Measurements from ENCODE around the gene NOD1. TPM values are rescaled to one million over a fixed set of nuclear protein-coding genes. Genes with fewer than 3 reads are reported as not detected.

Gene NOD1
- total RNA-seq, 1 donor from 2014 or later: 32.7 TPM

GRCh38 chr7:30396389-30396788 is 82.2 kb downstream of the NOD1 start:
- TF ChIP-seq, protein P1, sequence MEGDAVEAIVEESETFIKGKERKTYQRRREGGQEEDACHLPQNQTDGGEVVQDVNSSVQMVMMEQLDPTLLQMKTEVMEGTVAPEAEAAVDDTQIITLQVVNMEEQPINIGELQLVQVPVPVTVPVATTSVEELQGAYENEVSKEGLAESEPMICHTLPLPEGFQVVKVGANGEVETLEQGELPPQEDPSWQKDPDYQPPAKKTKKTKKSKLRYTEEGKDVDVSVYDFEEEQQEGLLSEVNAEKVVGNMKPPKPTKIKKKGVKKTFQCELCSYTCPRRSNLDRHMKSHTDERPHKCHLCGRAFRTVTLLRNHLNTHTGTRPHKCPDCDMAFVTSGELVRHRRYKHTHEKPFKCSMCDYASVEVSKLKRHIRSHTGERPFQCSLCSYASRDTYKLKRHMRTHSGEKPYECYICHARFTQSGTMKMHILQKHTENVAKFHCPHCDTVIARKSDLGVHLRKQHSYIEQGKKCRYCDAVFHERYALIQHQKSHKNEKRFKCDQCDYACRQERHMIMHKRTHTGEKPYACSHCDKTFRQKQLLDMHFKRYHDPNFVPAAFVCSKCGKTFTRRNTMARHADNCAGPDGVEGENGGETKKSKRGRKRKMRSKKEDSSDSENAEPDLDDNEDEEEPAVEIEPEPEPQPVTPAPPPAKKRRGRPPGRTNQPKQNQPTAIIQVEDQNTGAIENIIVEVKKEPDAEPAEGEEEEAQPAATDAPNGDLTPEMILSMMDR (IDR thresholded peaks at IDR 0.05; ENCODE audit: unreplicated experiment): no peak
- H3K27me3 Mint-ChIP-seq (ENCODE audit: unreplicated experiment): no peaks in the 10 kb centered on the region
- no peaks in the 10 kb centered on the region for H3K9me3 Mint-ChIP-seq (ENCODE audit: unreplicated experiment)
- no peaks in the 10 kb centered on the region for H3K36me3 Mint-ChIP-seq (ENCODE audit: low read depth, unreplicated experiment)
- H3K4me1 Mint-ChIP-seq (ENCODE audit: unreplicated experiment): no peaks in the 10 kb centered on the region
- no peak overlapping the region for H3K27ac Mint-ChIP-seq (ENCODE audit: unreplicated experiment)
- H3K4me3 Mint-ChIP-seq (ENCODE audit: unreplicated experiment): no peak overlapping the region
- DNase-seq (ENCODE audit: low spot score): no peak

- peaks cover 5% of the 10 kb centered on the region for H3K4me1 Mint-ChIP-seq (ENCODE audit: unreplicated experiment)
- no peaks in the 10 kb centered on the region for H3K9me3 Mint-ChIP-seq (ENCODE audit: unreplicated experiment)
- TF ChIP-seq, protein P1 (IDR thresholded peaks at IDR 0.05; ENCODE audit: unreplicated experiment): no peak
- no peaks in the 10 kb centered on the region for H3K27me3 Mint-ChIP-seq (ENCODE audit: unreplicated experiment)
- H3K36me3 Mint-ChIP-seq (ENCODE audit: low read depth, unreplicated experiment): no peaks in the 10 kb centered on the region
- H3K4me3 Mint-ChIP-seq (ENCODE audit: unreplicated experiment): no peak overlapping the region
- H3K27ac Mint-ChIP-seq (ENCODE audit: unreplicated experiment): no peak overlapping the region
- no peak for DNase-seq (ENCODE audit: low spot score)
These were observed 82.9 kb downstream of the NOD1 start for GRCh38 chr7:30395676-30396075.

DNA sequence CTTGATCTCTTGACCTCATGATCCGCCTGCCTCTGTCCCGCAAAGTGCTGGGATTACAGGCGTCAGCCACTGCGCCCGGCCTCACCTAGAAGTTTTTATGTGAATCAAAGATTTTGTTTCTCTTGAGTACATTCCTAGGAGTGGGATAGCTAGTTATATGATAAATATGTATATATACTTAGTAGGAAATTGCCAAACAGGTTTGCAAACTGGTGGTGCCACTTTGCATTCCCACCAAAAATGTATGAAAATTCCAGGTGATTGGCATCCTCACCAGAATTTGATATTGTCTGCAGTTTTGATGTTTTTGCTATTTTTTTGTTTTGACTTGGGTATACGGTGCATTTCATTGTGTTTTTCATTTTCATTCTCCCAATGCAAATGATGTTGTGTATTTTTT is 86.8 kb downstream of the NOD1 start:
- no peaks in the 10 kb centered on the region for H3K27me3 Mint-ChIP-seq (ENCODE audit: unreplicated experiment)
- H3K27ac Mint-ChIP-seq (ENCODE audit: unreplicated experiment): no peak overlapping the region
- peaks cover 32% of the 10 kb centered on the region for H3K4me1 Mint-ChIP-seq (ENCODE audit: unreplicated experiment)
- H3K36me3 Mint-ChIP-seq (ENCODE audit: low read depth, unreplicated experiment): peaks cover 4% of the 10 kb centered on the region
- no peaks in the 10 kb centered on the region for H3K9me3 Mint-ChIP-seq (ENCODE audit: unreplicated experiment)
- TF ChIP-seq, protein P1 (IDR thresholded peaks at IDR 0.05; ENCODE audit: unreplicated experiment): no peak
- no peak overlapping the region for H3K4me3 Mint-ChIP-seq (ENCODE audit: unreplicated experiment)
- DNase-seq (ENCODE audit: low spot score): no peak

- H3K36me3 Mint-ChIP-seq (ENCODE audit: low read depth, unreplicated experiment): peaks cover 4% of the 10 kb centered on the region
- H3K9me3 Mint-ChIP-seq (ENCODE audit: unreplicated experiment): no peaks in the 10 kb centered on the region
- peaks cover 33% of the 10 kb centered on the region for H3K4me1 Mint-ChIP-seq (ENCODE audit: unreplicated experiment)
- H3K4me3 Mint-ChIP-seq (ENCODE audit: unreplicated experiment): no peak overlapping the region
- TF ChIP-seq, protein P1 (IDR thresholded peaks at IDR 0.05; ENCODE audit: unreplicated experiment): no peak
- no peak overlapping the region for H3K27ac Mint-ChIP-seq (ENCODE audit: unreplicated experiment)
- no peak for DNase-seq (ENCODE audit: low spot score)
- no peaks in the 10 kb centered on the region for H3K27me3 Mint-ChIP-seq (ENCODE audit: unreplicated experiment)
These were observed 87.6 kb downstream of the NOD1 start for GRCh38 chr7:30390736-30391636.

DNA sequence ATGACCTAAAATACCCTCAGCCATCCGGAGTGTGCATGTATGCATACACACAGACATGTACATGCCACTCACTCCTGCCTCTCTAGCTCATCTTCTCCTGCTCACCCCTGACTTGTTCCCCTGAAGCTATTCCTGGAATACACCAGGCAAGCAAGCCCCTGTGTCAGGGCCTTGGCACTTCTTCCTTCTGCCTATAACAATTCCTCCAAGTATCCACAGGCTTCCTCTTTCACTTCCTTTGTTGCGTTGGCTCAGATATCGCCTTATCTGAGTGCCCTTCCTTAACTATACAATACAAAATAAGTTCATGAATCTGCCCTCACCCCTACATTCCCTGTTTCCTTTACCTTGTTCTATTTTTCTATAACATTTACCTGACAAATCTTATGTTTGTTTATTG is 88.8 kb downstream of the NOD1 start:
- Mint-ChIP-seq H3K4me1 (ENCODE audit: unreplicated experiment) (peaks cover 33% of the 10 kb centered on the region), H3K27me3 (ENCODE audit: unreplicated experiment) (no peaks in the 10 kb centered on the region), H3K9me3 (ENCODE audit: unreplicated experiment) (no peaks in the 10 kb centered on the region), H3K27ac (ENCODE audit: unreplicated experiment) (peak overlapping the region; percentile 58), H3K4me3 (ENCODE audit: unreplicated experiment) (no peak overlapping the region), H3K36me3 (ENCODE audit: low read depth, unreplicated experiment) (peaks cover 4% of the 10 kb centered on the region)
- no peak for DNase-seq (ENCODE audit: low spot score)
- TF ChIP-seq, protein P1 (IDR thresholded peaks at IDR 0.05; ENCODE audit: unreplicated experiment): no peak
